Measurements from ENCODE around the gene OXT.
"Not testable (repeated sequence)": the region's sequence is repeated elsewhere in the genome, so short reads cannot be mapped to it uniquely, and the experiment has no call there.

Gene OXT

DNA sequence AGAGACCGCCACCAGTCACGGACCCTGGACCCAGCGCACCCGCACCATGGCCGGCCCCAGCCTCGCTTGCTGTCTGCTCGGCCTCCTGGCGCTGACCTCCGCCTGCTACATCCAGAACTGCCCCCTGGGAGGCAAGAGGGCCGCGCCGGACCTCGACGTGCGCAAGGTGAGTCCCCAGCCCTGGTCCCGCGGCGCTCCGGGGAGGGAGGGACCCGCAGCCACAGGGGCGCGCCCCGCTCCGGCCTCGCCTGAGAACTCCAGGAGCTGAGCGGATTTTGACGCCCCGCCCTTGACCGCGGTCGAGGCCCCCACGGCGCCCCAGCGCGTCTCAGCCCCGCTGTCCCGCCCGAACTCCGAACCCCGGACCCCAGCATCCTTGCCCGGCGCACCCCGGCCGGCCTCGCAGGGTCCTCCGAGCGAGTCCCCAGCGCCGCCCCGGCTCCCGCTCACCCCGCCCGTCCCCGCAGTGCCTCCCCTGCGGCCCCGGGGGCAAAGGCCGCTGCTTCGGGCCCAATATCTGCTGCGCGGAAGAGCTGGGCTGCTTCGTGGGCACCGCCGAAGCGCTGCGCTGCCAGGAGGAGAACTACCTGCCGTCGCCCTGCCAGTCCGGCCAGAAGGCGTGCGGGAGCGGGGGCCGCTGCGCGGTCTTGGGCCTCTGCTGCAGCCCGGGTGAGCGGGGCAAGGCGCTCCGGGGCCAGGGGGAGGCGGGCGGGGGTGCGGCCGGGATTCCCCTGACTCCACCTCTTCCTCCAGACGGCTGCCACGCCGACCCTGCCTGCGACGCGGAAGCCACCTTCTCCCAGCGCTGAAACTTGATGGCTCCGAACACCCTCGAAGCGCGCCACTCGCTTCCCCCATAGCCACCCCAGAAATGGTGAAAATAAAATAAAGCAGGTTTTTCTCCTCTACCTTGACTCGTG, at the start of gene OXT:
TSS of gene OXT (plus strand) at position 11 of the 920 bp plus-strand sequence. CDS start at position 47, 36 bp downstream.
- DNase-seq, result no peak

DNA sequence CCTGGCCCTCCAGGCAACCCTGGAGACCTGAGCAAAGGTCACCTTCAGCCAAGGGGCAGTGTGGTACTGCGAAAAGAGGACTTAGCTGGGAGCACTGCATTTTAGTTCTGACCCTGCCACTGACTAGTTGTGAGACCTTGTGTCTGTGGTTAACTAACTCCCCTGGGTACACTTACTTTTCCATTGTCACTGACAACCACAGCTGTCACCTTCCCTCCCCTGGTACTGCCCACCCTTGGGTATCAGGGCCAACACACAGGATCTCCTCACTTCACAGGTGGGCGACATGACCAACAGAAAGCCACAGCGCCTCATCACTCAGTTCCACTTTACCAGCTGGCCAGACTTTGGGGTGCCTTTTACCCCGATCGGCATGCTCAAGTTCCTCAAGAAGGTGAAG, 49.6 kb upstream of the OXT start:
- no peak for DNase-seq

DNA sequence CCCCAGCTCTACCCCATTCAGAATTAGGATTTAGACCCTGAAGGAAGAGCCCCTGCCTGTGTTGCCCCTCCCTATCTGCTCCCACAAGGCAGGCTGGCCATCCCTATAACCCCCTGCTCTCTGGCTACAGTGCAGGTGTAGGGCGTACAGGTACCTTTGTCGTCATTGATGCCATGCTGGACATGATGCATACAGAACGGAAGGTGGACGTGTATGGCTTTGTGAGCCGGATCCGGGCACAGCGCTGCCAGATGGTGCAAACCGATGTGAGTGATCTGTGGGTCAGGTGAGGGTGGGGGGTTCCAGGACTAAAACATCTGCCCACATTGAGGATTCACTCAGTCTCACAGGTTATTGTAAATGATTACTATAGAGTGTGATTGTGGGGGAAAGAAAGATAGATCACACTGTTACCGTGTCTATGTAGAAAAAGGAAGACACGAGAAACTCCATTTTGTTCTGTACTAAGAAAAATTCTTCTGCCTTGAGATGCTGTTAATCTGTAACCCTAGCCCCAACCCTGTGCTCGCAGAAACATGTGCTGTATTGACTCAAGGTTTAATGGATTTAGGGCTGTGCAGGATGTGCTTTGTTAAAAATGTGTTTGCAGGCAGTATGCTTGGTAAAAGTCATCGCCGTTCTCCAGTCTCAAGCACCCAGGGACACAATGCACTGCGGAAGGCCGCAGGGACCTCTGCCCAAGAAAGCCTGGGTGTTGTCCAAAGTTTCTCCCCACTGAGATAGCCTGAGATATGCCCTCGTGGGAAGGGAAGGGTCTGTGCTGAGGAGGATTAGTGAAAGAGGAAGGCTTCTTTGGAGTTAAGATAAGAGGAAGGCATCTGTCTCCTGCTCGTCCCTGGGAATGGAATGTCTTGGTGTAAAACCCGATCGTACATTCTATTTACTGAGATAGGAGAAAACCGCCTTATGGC, 48.6 kb upstream of the OXT start:
- not testable (repeated sequence) for DNase-seq

DNA sequence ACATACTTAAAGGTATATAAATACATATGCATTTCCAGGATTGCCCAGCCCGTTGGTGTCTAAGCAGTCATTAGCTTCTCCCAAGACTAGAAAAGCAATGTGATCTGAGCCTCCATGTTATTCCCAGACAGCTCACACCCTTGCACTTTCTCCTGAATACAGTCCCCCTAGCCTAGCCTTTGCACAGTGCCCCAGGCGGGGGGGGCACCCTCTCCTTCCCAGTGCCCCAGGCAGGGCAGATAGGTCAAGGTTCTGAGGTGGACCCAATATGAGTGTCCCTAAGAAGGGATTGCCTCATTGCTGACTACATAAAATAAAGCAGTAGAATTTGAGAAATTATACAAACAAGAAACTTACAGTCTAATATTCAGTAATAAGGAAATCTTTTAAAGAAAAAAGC, 43.4 kb upstream of the OXT start:
- no peak for DNase-seq

DNA sequence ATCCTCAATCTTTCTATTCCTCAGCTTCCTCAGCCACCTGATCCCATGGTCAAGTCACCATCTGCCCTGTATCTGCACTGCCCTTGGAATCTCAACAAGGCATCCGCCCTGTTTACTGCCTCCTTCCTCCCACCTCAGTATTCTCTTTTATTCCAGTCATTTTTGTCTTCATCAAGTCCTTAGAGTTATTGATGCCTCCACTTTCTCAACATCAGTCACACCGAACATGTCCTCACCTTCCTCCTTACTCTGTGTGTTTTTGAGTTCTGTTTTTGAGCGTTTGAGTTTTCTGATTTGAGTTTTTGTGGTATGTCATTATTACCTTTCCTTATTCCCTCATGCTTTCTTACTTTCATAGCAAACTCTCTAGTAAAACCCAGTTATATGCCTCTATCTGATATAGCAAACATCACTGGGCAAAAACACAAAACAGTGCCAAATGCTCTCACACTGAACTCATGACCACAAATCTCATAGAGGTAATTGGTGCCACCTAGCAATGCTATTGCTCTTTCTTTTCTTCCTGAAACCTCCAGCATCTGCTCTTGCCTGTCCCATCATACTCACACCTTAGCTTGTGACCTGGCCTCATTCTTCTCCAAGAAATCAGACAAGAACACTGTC, 39.8 kb upstream of the OXT start:
- DNase-seq, result no peak

DNA sequence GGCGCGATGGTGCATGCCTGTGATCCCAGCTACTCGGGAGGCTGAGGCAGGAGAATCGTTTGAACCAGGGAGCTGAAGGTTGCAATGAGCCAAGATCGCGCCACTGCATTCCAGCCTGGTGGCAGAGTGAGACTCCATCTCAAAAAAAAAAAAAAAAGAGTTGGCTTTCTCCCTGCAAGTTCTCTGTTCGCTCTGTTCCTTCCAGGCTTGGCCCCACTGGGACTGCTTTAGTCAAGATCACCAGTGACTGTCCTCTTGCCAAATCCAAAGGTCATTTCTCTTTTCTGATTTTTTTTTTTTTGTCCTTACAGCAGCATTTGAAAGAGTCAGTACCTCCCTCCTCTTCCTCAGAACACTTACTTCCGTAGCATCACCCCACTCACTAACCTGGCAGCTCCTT, 38.8 kb upstream of the OXT start:
- DNase-seq, result no peak

DNA sequence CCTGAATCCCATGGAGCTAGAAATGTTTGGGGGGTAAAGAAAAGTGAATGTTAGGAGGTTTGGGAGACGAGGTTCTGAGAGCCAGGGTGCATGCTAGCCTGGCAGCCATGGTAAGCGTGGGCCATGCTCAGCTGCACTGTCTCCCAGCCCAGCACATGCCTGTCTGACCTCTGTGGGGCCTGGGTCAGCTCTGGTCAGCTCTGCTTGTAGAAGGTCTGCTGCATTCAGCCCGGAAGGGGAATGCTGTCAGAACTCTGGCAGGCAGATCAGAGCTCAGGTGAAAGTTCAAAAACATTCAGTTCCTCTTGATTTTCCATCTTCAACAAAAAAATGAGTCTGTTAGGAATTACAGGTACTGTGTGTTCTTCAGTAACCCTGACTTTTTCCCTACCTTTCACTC, 33.8 kb upstream of the OXT start:
- DNase-seq, result no peak

DNA sequence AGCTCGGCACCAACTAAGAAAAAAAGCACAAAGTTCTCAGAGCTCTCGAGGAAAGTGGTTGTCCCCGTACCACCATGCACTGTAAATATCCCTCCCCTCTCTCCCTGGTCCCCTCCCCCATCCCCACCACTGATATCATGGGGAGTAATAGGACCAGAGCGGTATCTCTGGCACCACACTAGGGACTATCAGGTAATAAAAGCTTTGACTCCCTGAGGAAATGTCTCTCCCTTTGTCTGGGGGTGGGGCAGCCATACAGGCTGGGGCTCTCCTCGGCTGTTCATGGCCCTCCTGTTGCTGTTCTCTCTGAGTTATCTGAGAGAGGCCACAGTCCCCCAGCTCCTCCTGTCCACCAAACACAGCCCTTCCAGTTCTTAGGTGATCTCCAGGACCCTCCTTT, 33.0 kb upstream of the OXT start:
- no peak for DNase-seq

DNA sequence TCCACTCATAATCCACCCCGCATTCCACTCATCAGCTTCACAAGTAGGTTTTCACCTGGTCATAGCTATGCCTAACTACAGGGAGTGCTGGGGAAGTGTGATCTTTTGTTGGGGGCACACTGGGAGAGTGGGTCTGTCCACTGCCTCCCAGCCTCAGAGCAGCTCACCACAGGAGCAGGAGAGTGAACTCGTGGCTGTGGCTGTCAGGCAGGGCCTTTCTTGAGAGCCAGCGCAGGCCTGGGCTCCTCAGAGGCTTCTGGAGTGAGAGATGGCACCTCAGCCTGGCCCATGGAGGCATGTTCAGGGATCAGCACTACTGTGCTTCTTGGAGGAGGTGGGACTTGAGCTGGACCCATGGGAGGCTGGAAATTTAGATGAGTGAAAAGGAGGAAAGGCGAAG, 32.0 kb upstream of the OXT start:
- DNase-seq, result no peak

DNA sequence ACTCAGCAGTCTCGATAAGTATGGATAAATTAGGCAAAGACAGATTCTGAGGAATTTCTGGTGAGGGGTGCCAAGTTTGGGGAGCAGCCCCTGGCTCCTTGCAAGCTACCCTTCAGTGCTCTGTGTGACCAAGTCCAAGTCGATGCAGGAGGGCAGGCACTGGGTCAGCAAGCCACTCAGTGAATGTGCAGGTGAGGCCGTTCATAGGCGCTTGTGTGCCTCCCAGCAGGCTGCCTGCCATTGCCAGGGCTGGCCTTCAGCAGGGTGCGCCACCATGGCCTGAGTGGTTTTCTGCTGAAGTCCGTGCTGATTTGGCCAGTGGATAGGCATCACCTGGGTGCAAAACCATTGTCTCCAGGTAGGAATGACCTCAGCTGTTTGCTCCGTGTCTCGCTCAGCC, 31.3 kb upstream of the OXT start:
- no peak for DNase-seq

DNA sequence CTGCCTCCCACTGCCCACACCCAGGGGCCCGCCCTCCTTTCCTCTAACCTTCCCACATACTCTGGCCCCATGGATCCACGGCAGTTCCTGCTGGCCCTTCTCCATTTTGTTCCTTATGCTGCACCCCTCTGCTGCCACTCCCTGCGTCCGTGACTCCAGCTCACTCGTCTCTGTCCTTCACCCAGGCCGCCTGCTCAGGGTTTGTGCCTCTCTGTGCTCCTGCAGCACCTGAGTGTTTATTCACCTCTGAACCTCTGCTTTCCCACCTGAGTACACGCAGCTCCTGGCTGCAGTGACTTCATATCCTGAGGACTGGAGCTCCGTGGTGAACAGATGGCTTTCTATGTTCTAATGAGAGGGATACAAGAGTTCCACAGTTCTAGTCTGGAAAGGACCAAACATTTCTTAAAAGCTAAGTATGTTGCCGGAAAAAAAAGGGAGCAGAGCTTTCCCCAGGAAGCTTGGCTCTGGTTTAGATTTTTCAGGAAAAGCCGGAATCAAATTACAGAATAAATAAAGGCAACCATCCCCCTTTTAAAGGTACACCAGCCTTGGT, 29.5 kb upstream of the OXT start:
- DNase-seq, result no peak

DNA sequence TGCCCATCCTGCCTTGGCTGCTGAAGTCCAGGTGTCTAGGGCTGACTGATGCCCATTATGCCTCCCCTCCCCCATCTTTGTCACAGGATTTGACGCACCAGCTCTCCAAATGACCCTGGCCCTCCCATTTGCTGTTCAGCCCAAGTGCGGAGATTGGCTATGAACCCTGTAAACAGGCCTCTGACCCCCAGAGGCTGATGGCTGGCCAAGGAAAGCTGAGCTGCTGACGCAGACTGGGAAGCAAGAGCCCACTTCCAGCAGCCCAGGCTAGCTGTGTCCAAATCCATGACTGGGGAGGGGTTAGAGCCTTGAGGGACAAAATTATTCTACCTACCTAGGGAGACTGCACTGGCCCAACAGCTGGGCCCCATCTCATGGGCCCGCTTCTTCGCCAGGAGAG, 28.8 kb upstream of the OXT start:
- no peak for DNase-seq

DNA sequence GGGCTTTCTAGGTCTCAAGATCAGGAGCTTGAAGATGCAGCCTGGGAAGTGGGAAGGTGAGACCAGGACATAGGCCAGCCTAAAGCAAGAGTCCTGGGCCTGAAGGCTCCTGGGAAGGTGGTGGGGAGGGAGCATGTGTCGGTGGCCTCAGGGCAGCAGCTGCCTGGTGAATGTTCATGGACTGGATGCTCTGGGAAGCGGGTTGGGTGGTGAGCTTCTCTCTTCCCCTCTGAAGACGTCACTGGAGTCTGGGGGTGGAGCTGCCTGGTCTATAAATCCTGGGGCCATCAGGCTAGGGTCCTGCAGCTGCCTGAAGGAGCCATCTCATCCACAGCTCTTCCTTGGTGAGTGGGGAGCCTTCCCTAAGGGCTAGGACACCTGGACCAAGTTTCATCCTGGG, 28.1 kb upstream of the OXT start, which contains the start of gene GNRH2:
TSS of gene GNRH2 (plus strand) at position 301 of the 400 bp plus-strand sequence. CDS start 793 bp downstream, outside the sequence.
- no peak for DNase-seq

DNA sequence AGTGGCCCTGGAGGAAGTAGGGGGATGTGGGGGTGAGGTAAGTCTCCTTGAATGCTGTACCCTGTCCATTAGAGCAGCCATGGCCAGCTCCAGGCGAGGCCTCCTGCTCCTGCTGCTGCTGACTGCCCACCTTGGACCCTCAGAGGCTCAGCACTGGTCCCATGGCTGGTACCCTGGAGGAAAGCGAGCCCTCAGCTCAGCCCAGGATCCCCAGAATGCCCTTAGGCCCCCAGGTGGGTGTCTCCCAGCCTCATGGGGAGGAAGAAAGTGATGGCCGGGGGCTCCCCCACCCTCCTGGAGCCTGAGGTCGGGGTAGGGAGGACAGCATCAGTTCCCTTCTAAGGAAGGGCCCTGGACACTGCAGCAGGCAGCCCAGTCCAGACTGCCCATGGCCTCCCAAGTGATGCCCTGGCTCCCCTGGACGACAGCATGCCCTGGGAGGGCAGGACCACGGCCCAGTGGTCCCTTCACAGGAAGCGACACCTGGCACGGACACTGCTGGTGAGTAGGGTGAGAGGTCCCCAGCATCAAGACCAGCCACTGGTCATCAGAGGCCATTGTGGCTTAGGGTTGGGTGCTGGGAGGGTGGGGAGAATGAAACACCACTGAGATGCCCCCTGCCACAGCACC, 27.0 kb upstream of the OXT start:
- DNase-seq, result no peak

DNA sequence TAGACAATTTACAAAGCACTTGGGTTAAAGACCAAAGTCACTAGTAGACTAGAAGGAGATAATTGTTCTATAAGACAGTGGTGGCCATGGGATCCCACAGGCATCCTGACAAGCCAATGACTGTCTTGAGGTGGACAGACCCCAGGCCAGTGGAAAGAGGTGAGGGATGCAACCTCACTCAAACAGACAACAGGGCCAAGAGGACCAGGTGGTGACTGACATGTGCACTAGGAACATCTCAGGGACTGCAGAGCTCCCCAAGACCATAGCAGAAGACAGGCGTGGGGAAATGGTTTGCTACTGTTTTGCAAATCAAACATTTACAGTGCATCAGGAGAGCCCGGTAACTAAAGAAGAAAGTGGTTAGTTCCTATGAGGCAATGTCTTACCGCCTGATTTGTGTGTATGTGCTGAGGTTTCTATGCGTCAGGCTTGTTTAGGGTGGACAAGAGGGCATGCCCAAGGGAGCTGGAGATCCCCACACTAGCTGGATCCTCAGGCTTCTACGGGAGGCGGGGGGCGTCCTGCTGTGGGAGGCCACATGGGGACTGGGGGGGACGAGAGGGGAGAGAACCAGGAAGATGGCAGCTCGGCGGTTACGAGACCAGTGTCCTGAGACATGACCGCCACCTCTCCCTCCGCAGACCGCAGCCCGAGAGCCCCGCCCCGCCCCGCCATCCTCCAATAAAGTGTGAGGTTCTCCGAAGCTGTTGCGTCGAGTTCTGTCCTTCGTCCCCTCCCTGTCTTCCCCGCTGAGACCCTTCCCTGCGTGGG, 26.2 kb upstream of the OXT start:
- peak; percentile 77 for DNase-seq

DNA sequence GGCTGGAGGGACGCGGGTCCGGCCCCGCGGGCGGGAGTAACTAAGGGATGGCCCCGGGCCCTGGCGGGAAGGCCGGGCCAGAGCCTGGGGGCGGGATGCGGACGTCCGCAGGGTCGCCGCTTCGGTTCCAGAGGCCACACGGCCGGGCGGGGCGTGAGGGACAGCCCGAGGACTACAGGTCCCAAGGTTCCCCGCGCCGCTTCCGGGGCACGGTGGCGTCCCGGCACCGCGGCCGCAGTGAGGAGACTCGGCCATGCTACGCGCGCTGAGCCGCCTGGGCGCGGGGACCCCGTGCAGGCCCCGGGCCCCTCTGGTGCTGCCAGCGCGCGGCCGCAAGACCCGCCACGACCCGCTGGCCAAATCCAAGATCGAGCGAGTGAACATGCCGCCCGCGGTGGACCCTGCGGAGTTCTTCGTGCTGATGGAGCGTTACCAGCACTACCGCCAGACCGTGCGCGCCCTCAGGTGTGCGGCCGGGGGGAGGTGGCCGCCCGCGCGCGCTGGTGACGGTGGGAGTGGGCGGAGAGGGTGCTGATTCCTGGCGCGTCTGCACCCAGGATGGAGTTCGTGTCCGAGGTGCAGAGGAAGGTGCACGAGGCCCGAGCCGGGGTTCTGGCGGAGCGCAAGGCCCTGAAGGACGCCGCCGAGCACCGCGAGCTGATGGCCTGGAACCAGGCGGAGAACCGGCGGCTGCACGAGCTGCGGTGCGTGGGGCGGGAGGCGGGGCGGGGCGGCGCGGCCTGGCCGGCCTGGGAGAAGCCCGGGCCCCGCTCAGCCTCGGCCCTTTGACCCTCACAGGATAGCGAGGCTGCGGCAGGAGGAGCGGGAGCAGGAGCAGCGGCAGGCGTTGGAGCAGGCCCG, 25.4 kb upstream of the OXT start, which contains the start of gene MRPS26:
TSS of gene MRPS26 (plus strand) at position 237 of the 861 bp plus-strand sequence. CDS start at position 254, 17 bp downstream.
- DNase-seq, result peak; percentile 95

DNA sequence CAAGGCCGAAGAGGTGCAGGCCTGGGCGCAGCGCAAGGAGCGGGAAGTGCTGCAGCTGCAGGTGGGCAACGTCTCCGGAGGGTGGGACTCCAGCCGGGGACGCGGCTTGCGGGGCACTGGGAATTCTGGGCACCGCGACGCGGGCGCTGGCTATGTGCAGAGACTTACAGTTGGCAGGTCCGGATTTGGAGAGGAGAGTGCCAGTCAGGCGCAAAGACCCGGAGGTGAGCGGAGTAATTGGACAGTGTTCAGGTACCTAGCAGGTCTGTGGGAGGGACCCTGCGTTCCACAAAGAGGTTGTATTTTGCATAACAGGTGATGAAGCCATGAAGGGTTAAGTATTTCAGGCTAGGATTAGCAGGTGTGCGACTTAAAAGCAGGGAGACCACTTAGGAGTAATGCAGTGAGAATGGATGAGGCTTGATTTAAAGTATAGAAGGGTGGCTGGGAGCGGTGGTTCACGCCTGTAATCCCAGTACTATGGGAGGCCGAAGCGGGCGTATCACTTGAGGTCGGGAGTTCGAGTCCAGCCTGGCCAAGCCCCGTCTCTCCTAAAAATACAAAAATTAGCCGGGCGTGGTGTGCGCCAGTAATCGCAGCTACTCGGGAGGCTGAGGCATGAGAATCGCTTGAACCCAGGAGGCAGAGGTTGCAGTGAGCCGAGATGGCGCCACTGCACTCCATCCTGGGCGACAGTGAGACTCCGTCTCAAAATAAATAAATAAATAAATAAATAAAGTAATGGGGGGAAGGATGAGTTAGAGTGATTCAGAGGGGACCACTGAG, 24.6 kb upstream of the OXT start:
- peak; percentile 28 for DNase-seq

DNA sequence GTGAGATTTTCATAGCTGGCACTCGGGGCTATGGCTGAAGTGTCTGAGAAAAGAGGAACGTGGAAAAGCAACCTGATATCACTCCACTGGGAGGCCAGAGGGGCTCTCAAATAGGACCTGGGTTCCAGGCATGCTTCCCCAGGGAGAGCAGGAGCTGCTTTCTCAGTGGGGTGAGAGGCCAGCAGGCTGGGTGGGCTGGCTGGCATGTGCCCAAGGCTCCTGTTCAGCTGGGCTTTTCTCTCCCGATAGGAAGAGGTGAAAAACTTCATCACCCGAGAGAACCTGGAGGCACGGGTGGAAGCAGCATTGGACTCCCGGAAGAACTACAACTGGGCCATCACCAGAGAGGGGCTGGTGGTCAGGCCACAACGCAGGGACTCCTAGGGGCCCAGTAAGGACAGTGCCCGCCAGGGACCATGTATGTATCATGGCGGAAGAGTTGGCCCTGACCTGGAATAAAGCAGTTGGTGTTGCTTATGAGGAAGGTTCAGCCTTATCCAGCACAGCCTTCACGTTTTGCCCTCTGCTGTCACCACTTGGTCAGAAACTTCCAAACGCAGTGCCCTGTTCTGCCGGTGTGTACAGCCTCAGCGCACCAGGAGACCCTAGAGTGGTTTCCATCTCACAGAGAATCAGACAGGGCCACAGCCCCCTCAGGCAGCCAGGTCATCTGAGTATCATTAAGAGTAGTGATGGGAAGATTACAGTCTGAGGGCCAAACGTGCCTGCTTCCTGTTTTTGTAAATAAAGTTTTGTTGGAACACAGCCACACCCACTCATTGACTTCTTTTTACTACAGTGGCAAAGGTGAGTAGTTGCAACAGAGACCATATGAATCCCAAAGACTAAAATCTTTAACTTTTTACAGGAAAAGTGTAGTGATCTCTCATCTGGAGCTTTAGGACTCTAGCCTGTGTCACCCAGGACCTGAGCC, 23.7 kb upstream of the OXT start:
- no peak for DNase-seq
